H1 (cell line): ENCODE measurements around the gene CDRT15L2. TPM values are rescaled to one million over a fixed set of nuclear protein-coding genes. Genes with fewer than 3 reads are reported as not detected.
"Not testable (repeated sequence)": the region's sequence is repeated elsewhere in the genome, so short reads cannot be mapped to it uniquely, and the experiment has no call there.

ENCODE experiments used
- CTCF ChIA-PET: fragments of 300-600 bp; sonication (Branson Sonifier 250); formaldehyde crosslinking; loops from one replicate; lab custom pipeline; 2021; ENCODE audit not compliant: partially characterized antibody; lab: Charles Lee
- POLR2A ChIA-PET: fragments of 300-600 bp; sonication (Branson Sonifier 250); formaldehyde crosslinking; loops from one replicate; lab custom pipeline; 2021; ENCODE audit warnings: inconsistent platforms; ENCODE audit not compliant: partially characterized antibody; lab: Charles Lee
- DNase-seq, 2 experiments: peaks; one replicate each; pipeline versions ENCODE4 v3.0.0 to v3.0.0-alpha.2; 2010 to 2022; ENCODE audit warnings: low spot score in 2 of 2, low read depth in 1 of 2, mixed read lengths in 1 of 2
- FAIRE-seq: peaks from 2 replicates; lab custom pipeline; 2011; peaks lifted over from hg19 to GRCh38; lab: Jason Lieb, UNC
- H2AFZ ChIP-seq: 2 replicates; pipeline ENCODE4 v1.8.1; 2012; ENCODE audit warnings: low read length, inconsistent platforms
- H2AK5ac ChIP-seq: 2 replicates; pipeline ENCODE4 v1.6.1; 2013; ENCODE audit warnings: low read depth, low read length
- H2BK120ac ChIP-seq: replicated peaks from 2 replicates; pipeline ENCODE3; 2013; ENCODE audit warnings: low read depth, low read length, inconsistent platforms
- H2BK12ac ChIP-seq: 2 replicates; pipeline ENCODE4 v1.6.1; 2013; ENCODE audit warnings: low read depth, low read length
- H2BK15ac ChIP-seq: 2 replicates; pipeline ENCODE4 v1.6.1; 2013; ENCODE audit warnings: low read length
- H2BK20ac ChIP-seq: 2 replicates; pipeline ENCODE4 v1.6.1; 2013; ENCODE audit warnings: low read length
- H2BK5ac ChIP-seq: 2 replicates; pipeline ENCODE4 v1.6.1; 2013; ENCODE audit warnings: low read depth, low read length
- H3K14ac ChIP-seq: 2 replicates; pipeline ENCODE4 v1.6.1; 2013; ENCODE audit warnings: inconsistent platforms; ENCODE audit not compliant: insufficient read length
- H3K18ac ChIP-seq: 2 replicates; pipeline ENCODE4 v1.6.1; 2013; ENCODE audit warnings: low read length; ENCODE audit errors: extremely low read depth
- H3K23ac ChIP-seq: 2 replicates; pipeline ENCODE4 v1.6.1; 2013; ENCODE audit warnings: inconsistent platforms; ENCODE audit not compliant: insufficient read length
- H3K23me2 ChIP-seq: 2 replicates; pipeline ENCODE4 v1.6.1; 2013; ENCODE audit warnings: low read depth, low read length
- H3K27ac ChIP-seq: 2 replicates; pipeline ENCODE4 v1.6.1; 2011; ENCODE audit warnings: low read depth, low read length, inconsistent platforms
- H3K27me3 ChIP-seq, 4 experiments: replicated peaks in 1 of 4; 1 replicate in 1 of 4; 2 replicates in 3 of 4; pipeline versions ENCODE4 v1.6.1 to v1.8.1; 2011 to 2013; ENCODE audit warnings: low read length in 3 of 4, mild to moderate bottlenecking in 3 of 4, inconsistent platforms in 2 of 4, mixed read lengths in 2 of 4, moderate library complexity in 1 of 4; ENCODE audit not compliant: control insufficient read depth in 3 of 4, insufficient read depth in 3 of 4; ENCODE audit errors: extremely low read depth in 1 of 4
- H3K36me3 ChIP-seq, 4 experiments: 2 replicates each; pipeline versions ENCODE4 v1.6.1 to v1.8.1; 2011 to 2013; ENCODE audit warnings: mild to moderate bottlenecking in 4 of 4, low read length in 3 of 4, moderate library complexity in 2 of 4, control low read depth in 1 of 4, inconsistent platforms in 1 of 4; ENCODE audit not compliant: insufficient read depth in 4 of 4, control insufficient read depth in 2 of 4
- H3K4ac ChIP-seq: replicated peaks from 2 replicates; pipeline ENCODE3; 2013; ENCODE audit warnings: low read length, low read depth, mixed read lengths, inconsistent platforms; ENCODE audit not compliant: insufficient read length
- H3K4me1 ChIP-seq, 4 experiments: replicated peaks in 1 of 4; 1 replicate in 1 of 4; 2 replicates in 3 of 4; pipeline versions ENCODE4 v1.6.1 to v1.8.1; 2011 to 2013; ENCODE audit warnings: low read length in 3 of 4, inconsistent platforms in 2 of 4, mixed read lengths in 1 of 4; ENCODE audit not compliant: insufficient read depth in 4 of 4, control insufficient read depth in 3 of 4
- H3K4me2 ChIP-seq, 2 experiments: 2 replicates each; pipeline versions ENCODE4 v1.6.1 to v1.8.1; 2011 to 2013; ENCODE audit warnings: low read depth in 2 of 2, low read length in 2 of 2, control low read depth in 1 of 2, inconsistent platforms in 1 of 2, mild to moderate bottlenecking in 1 of 2; ENCODE audit not compliant: insufficient read depth in 1 of 2
- H3K4me3 ChIP-seq, 4 experiments: fragments of 200-600, 300-600 bp in 1 of 4; sonication (generic), shearing (Covaris generic), sonication (Bioruptor Twin) in 1 of 4; 2 replicates each; pipeline versions ENCODE4 v1.5.1 to v1.8.1; 2011 to 2016; ENCODE audit warnings: low read length in 4 of 4, low read depth in 3 of 4, control low read depth in 2 of 4, inconsistent platforms in 2 of 4, mild to moderate bottlenecking in 2 of 4, mixed read lengths in 1 of 4, moderate library complexity in 1 of 4; ENCODE audit not compliant: insufficient read depth in 2 of 4; ENCODE audit errors: extremely low read depth in 1 of 4
- H3K56ac ChIP-seq: replicated peaks from 2 replicates; pipeline ENCODE3; 2013; ENCODE audit warnings: low read depth, mild to moderate bottlenecking, mixed read lengths, low read length, inconsistent platforms; ENCODE audit not compliant: insufficient read length
- H3K79me1 ChIP-seq: 2 replicates; pipeline ENCODE4 v1.6.1; 2013; ENCODE audit warnings: low read depth, low read length, control low read depth
- H3K79me2 ChIP-seq, 2 experiments: 2 replicates each; pipeline versions ENCODE4 v1.6.1 to v1.8.1; 2012 to 2013; ENCODE audit warnings: low read length in 2 of 2, mild to moderate bottlenecking in 2 of 2, inconsistent platforms in 1 of 2; ENCODE audit not compliant: insufficient read depth in 2 of 2, control insufficient read depth in 1 of 2
- H3K9ac ChIP-seq, 4 experiments: replicated peaks in 1 of 4; 1 replicate in 1 of 4; 2 replicates in 3 of 4; pipeline versions ENCODE4 v1.6.1 to v1.8.1; 2011 to 2013; ENCODE audit warnings: low read depth in 3 of 4, low read length in 3 of 4, control low read depth in 2 of 4, mild to moderate bottlenecking in 2 of 4, moderate library complexity in 2 of 4, inconsistent platforms in 1 of 4; ENCODE audit errors: extremely low read depth in 1 of 4
- H3K9me3 ChIP-seq, 2 experiments: 2 replicates each; pipeline versions ENCODE4 v1.6.1 to v1.8.1; 2012 to 2013; ENCODE audit warnings: mild to moderate bottlenecking in 2 of 2, moderate library complexity in 2 of 2, control low read depth in 1 of 2, inconsistent platforms in 1 of 2, low read depth in 1 of 2, low read length in 1 of 2, mixed read lengths in 1 of 2; ENCODE audit not compliant: insufficient read depth in 2 of 2
- H4K20me1 ChIP-seq, 2 experiments: replicated peaks in 1 of 2; 2 replicates each; pipeline versions ENCODE3 to v1.8.1; 2011 to 2013; ENCODE audit warnings: inconsistent platforms in 2 of 2, low read length in 2 of 2, mild to moderate bottlenecking in 1 of 2; ENCODE audit not compliant: insufficient read depth in 2 of 2, control insufficient read depth in 1 of 2
- H4K5ac ChIP-seq: 2 replicates; pipeline ENCODE4 v1.6.1; 2013; ENCODE audit warnings: low read length, low read depth, mixed read lengths, inconsistent platforms; ENCODE audit not compliant: insufficient read length
- H4K8ac ChIP-seq: 2 replicates; pipeline ENCODE4 v1.8.0; 2013; ENCODE audit warnings: mild to moderate bottlenecking, moderate library complexity, low read length, inconsistent platforms; ENCODE audit not compliant: insufficient read depth; ENCODE audit errors: extremely low read depth
- H4K91ac ChIP-seq: replicated peaks from 2 replicates; pipeline ENCODE3; 2013; ENCODE audit warnings: low read length, mixed read lengths, inconsistent platforms; ENCODE audit not compliant: insufficient read length
- WGBS, 2 experiments: shearing (Covaris generic) in 1 of 2; methylation state at CpG; one replicate each; pipeline versions ENCODE4 v1.1.6 to v1.1.7; 2013 to 2015; ENCODE audit warnings: low lambda C conversion rate in 2 of 2, mixed read lengths in 2 of 2, inconsistent platforms in 1 of 2, low coverage in 1 of 2, missing lambda C conversion rate in 1 of 2; ENCODE audit not compliant: insufficient replicate concordance in 2 of 2, insufficient coverage in 1 of 2, insufficient read length in 1 of 2; ENCODE audit errors: extremely low coverage in 1 of 2, missing lambda C conversion rate in 1 of 2; 5-methylcytosine and 5-hydroxymethylcytosine counted together
- polyA plus RNA-seq, 7 experiments: library from polyadenylated mRNA; depleted of rRNA in 3 of 7; stranded (reverse) in 5 of 7; unstranded in 2 of 7; fragments of >200 nt in 5 of 7; fragments of 200-250 nt in 2 of 7; gene quantifications; 1 replicate in 5 of 7; 2 replicates in 1 of 7; 4 replicates in 1 of 7; pipeline versions ENCODE4 v1.2.1 to v1.2.3, GENCODE V29; 2011 to 2013; ENCODE audit warnings: missing spikeins in 2 of 7, mixed read lengths in 2 of 7
- total RNA-seq: library from RNA; stranded (reverse); fragmentation: NEBNext Ultra II Directional; extraction: Animal tissue kit (Norgen Biotek cat#: 25700); gene quantifications from 2 replicates; pipeline ENCODE4 v1.2.1, GENCODE V29; 2021

Gene CDRT15L2
- total and polyA plus RNA-seq, 2 of the 8 experiments (the other 6 are each of a cell fraction or from before 2014, with no cell fraction given) = not detected

DNA sequence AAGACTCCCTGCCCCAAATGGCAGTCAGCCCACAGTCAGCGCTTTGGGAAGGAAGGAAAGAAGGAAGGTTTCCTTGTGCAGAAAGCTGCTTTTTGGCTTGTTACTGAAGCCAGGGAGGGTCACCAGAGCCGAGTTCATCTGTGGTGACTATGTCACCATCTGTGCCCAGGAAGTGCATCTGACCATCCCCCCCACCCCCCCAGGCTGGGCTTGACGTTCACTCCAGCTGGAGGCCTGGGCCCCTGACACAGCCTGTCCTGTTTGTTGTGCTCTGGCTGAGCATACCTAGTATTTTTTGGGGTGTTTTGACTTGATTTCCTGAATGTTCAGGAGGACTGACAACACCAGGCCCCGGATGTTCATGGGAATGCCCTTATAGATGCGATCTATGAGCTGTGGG is 31.6 kb upstream of the CDRT15L2 start:
- H4K20me1 ChIP-seq, H4K5ac ChIP-seq, H3K36me3 ChIP-seq, CTCF ChIA-PET, FAIRE-seq, H2BK12ac ChIP-seq, H3K4me2 ChIP-seq, H3K9ac ChIP-seq, DNase-seq, H2BK5ac ChIP-seq, H2AFZ ChIP-seq, H2BK120ac ChIP-seq, H3K79me1 ChIP-seq, H3K4me3 ChIP-seq, POLR2A ChIA-PET, H2BK20ac ChIP-seq, H2BK15ac ChIP-seq, H3K23me2 ChIP-seq, H3K23ac ChIP-seq, H3K27me3 ChIP-seq, H2AK5ac ChIP-seq, H4K91ac ChIP-seq, H3K14ac ChIP-seq, H3K56ac ChIP-seq, H3K18ac ChIP-seq, H4K8ac ChIP-seq, H3K27ac ChIP-seq, H3K4me1 ChIP-seq, H3K79me2 ChIP-seq, H3K4ac ChIP-seq, H3K9me3 ChIP-seq: not testable (repeated sequence)
- WGBS, 2 experiments = 83% methylated on average over 1 of the region's 5 CpGs; no CpG with 5 or more reads in 1 of the 2 experiments

DNA sequence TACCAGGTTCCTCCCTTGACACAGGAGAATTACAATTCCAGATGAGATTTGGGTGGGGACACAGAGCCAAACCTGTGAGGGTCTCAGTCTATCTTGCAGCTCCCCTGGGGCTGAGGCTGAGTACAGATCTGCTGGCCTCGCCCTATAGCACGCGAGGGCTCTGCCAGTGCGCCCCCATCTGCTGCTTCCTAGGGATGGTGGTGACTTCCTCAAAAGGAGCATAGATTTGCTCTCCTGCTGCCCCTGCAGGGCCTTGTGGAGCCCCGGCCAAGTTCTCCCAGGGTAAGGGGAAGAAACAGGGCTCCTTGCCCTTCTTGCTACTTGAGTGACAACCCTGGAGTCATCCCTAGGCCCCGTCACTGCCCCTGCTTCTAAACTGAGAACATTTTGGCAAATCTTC is 26.6 kb upstream of the CDRT15L2 start:
- H3K23ac ChIP-seq, POLR2A ChIA-PET, H4K8ac ChIP-seq, H3K18ac ChIP-seq, H3K4ac ChIP-seq, H3K4me2 ChIP-seq, H4K20me1 ChIP-seq, H2BK5ac ChIP-seq, H3K14ac ChIP-seq, CTCF ChIA-PET, H2BK20ac ChIP-seq, H3K36me3 ChIP-seq, H3K9me3 ChIP-seq, H3K27ac ChIP-seq, H3K4me1 ChIP-seq, H3K79me2 ChIP-seq, H4K91ac ChIP-seq, FAIRE-seq, H3K56ac ChIP-seq, DNase-seq, H2BK120ac ChIP-seq, H3K79me1 ChIP-seq, H3K9ac ChIP-seq, H2AFZ ChIP-seq, H3K23me2 ChIP-seq, H3K27me3 ChIP-seq, H3K4me3 ChIP-seq, H4K5ac ChIP-seq, H2BK12ac ChIP-seq, H2AK5ac ChIP-seq, H2BK15ac ChIP-seq: not testable (repeated sequence)
- 86% methylated on average over 3 of the region's 6 CpGs; no CpG with 5 or more reads in 1 of the 2 experiments for WGBS, 2 experiments
